ENCODE data around the gene ATP8A1.

The ATP8A1 gene

GRCh38 chr4:42562016-42562415, 94.9 kb downstream of the ATP8A1 start:
- DNase-seq, result no peak

- DNase-seq, result no peak
Observed at GRCh38 chr4:42561031-42561430, 95.9 kb downstream of the ATP8A1 start.

- DNase-seq, result no peak
Observed at GRCh38 chr4:42560467-42560861, 96.4 kb downstream of the ATP8A1 start.

- no peak for DNase-seq
Observed at GRCh38 chr4:42558156-42558555, 98.7 kb downstream of the ATP8A1 start.

DNA sequence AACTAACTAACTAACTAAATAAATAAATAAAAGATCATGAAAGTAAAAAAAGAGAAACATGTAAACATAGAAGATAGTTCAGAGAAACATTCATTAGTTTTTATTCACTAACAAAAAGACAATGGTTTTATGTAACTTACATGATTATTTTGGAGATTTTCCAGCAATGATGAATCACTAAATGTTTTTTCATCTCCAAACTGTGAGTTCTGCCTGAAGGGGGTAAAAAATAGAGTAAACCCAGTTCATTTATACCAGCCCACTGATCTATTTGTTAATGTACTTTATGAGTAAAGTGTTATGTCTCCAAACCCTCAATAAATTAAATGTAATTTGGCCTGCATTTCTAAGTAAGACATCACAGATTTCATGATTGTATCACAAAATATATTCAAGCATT, 101.1 kb downstream of the ATP8A1 start:
- DNase-seq, result no peak

DNA sequence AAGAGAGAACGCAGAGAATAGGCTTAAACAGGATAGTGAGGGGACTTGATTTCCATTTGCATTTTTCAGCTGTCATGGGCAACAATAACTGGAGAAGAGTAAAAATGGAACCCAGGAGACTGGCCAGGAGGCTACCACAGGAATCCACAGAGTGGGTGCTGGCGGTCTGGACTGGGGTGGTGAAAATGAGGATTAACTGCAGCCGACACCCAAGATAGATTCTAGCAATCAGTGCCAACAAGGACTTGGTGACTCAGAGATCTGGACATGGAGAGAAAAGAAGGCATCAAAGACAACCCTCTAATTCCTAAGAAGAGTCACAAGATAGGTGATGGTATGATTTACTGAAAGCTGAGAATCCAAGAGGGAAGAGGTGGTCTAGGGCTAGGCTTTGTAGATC, 102.8 kb downstream of the ATP8A1 start:
- no peak for DNase-seq

DNA sequence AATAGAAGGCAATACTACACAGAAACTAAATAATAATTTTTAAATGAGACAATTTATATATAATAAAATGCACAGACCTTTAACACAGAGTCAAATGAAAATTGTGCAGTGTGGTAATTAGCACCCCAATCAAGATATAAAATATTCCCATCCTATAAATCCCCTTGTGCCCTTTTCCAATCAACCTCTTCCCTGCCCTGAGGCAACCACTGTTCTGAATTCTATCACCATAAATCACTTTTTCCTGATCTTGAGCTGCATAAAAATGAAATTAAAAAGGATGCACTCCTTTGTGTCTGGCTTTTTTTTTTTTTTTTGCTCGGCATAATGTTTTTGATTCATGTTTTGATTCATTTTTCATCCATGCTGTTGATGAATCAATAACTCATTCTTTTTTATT, 107.0 kb downstream of the ATP8A1 start:
- DNase-seq, result no peak

DNA sequence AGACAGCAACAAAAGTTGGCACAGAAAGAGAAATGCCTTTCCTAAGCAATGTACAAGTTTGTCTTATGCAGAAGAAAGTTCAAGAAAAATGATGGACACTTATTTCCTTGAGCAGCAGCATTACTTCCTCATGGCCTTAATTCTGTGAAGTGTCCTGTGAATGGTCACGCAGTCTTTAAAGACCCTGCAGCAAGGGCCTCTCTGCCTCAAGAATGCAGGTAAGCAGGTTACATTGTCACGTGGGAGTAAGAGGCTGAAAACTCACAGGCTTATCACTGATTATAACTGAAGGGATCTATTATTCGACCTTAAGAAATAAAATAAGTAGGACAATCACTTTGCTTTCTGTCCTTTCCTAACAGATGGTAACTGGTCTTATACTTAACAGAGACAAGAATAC, 109.1 kb downstream of the ATP8A1 start:
- DNase-seq, result no peak

DNA sequence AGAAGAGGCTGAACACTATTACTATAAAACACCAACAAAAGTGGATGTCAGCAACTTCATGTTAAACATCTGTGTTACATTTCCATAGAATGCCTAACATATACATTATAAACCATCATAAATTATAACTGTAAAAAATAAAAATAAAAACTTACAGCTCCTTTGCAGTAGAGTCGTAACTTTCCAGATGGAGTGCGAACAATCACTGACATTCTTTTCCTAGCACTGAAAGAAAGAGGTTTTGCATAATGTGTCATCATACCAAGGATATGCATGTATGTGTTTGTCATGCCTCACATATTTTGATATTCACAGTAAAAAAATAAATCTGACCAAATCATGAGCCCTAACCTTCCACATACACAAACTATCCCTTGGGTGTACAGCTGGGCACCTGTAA, 113.1 kb downstream of the ATP8A1 start:
- no peak for DNase-seq

- DNase-seq, result no peak
Observed at GRCh38 chr4:42543126-42543525, 113.8 kb downstream of the ATP8A1 start.

DNA sequence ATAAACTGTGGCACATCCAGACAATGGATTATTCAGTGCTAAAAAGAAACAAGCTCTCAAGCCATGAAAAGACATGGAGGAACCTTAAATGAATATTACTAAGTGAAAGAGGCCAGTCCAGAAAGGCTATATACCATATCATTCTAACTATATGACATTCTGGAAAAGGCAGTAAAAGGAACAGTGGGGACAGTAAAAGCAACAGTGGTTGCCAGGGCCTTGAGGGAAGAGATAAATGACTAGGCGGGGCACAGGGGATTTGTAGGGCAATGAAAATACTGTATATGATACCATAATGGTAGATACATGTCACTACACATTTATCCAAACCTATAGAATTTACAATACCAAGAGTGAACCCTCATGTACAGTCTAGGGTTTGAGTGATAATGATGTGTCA, 115.3 kb downstream of the ATP8A1 start:
- no peak for DNase-seq

DNA sequence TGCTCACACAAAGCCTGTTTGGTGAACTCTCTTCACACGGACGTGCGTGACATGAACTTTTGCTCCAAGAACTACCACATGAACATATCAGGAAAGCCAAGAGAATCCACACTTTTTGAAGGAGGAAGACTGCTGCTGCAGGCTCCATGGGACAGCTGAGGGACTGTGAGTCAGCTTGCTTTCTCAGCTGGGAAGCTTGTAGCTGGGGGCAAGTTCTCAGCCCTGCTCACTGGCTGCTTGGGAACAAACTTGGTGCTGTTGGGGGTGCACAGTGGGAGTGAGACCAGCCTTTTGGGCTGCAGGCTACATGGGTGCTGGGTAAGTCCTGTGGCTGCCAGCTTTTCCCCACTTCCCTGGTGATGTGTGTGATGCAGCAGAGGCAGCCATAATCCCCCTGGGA, 123.9 kb downstream of the ATP8A1 start:
- DNase-seq, result no peak

- DNase-seq, result no peak
Observed at GRCh38 chr4:42531341-42532030, 125.4 kb downstream of the ATP8A1 start.

- no peak for DNase-seq
Observed at GRCh38 chr4:42523066-42523718, 133.7 kb downstream of the ATP8A1 start.

GRCh38 chr4:42519803-42520417, 137.0 kb downstream of the ATP8A1 start:
- peak; percentile 32 for DNase-seq

GRCh38 chr4:42515156-42515884, 141.6 kb downstream of the ATP8A1 start:
- no peak for DNase-seq

- DNase-seq, result no peak
Observed at GRCh38 chr4:42513748-42514492, 143.0 kb downstream of the ATP8A1 start.

DNA sequence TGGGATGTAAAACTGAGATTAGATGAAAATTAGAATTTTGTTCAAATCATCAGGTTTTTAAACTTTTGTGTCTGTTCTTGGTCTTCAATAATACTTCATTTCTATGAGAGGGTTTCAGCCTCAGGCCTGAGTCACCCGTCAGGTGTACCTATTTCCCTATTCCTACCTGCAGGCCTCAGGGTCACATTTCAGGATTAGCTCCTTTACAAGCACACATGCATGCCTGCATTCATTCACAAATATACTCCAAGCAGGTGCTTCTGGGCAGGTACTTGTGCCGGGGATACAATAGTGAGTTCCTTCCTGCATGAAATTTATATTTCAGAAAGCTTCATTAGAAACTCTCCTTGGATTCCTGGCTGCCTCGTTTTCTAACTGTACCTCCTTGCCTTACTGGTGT, 144.7 kb downstream of the ATP8A1 start:
- no peak for DNase-seq

DNA sequence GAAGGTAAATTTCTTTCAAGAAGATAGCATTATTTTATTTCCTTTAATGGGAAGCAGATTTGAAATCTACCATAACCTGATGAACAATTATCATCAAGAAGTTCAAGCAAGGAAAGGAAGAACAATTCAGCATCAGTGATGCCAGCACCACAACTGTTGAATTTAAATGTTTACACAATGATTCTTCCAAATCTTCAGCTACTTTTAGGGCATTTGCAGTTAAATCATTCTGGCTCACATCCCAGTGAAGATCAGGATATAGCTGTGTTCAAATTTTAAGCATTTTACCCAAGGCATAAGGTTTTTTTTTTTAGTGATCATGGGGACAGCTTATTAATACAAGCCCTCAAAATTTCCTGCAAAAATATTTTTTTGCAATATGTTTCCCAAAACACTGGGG, 146.7 kb downstream of the ATP8A1 start:
- no peak for DNase-seq

GRCh38 chr4:42501624-42502401, 155.1 kb downstream of the ATP8A1 start:
- DNase-seq, result no peak

GRCh38 chr4:42498040-42498439, 158.9 kb downstream of the ATP8A1 start:
- DNase-seq, result no peak

Data from NCI-H1092 treated with DMSO at 0.1 percent for 48 hours (cell line).